Spleen (tissue), 7 donors: ENCODE results near the gene MARK3.

Experiments used
- CTCF ChIP-seq, 11 experiments: fragments of 200-600 bp in 7 of 11; fragments of 450-650 bp in 4 of 11; sonication (generic) in 4 of 11; IDR thresholded peaks in 8 of 11; conservative IDR thresholded peaks in 3 of 11; 1 replicate in 7 of 11; 2 replicates in 4 of 11; pipeline versions ENCODE4 v1.4.0 to v1.8.0; 2016 to 2021; ENCODE audit warnings: antibody characterized with exemption in 11 of 11, inconsistent platforms in 4 of 11, mild to moderate bottlenecking in 1 of 11
- POLR2AphosphoS5 ChIP-seq, 3 donors: sonication (generic); formaldehyde crosslinking; IDR thresholded peaks; one replicate each; pipeline ENCODE4 v1.5.1; 2017; ENCODE audit warnings: antibody characterized with exemption in 3 of 3
- donor health status: DM: no; HTN: no; CAD: no; lungs with moderate emphysema.
- donor health status: DM: no; HTN: no; CAD: no.
- donor health status: DM: no; HTN: no; CAD: no.

GRCh38 chr14:103451401-103451800, 66.2 kb downstream of the MARK3 start:
- no peak for TF ChIP-seq POLR2AphosphoS5 (IDR thresholded peaks at IDR 0.05)
- TF ChIP-seq CTCF (IDR thresholded peaks at IDR 0.05 in 8 of 11, conservative IDR thresholded peaks at IDR 0.05 in 3 of 11) = no peak
